Prostate gland (tissue), 2 donors: ENCODE results near the gene PRPF6. TPM values are rescaled to one million over a fixed set of nuclear protein-coding genes. Genes with fewer than 3 reads are reported as not detected.
"Not testable (repeated sequence)": the region's sequence is repeated elsewhere in the genome, so short reads cannot be mapped to it uniquely, and the experiment has no call there.

ENCODE experiments used
- DNase-seq: peaks from one replicate; pipeline ENCODE4 v3.0.0-alpha.2; 2019; ENCODE audit warnings: low spot score
- H3K27ac ChIP-seq, 2 donors: fragments of 200-600 bp; sonication (generic); 2 replicates each; pipeline ENCODE4 v1.5.1; 2017 to 2019
- H3K27me3 ChIP-seq: fragments of 200-600 bp; sonication (generic); replicated peaks from 2 replicates; pipeline ENCODE4 v1.5.1; 2019; ENCODE audit not compliant: insufficient read depth
- H3K36me3 ChIP-seq, 2 donors: fragments of 200-600 bp; sonication (generic); 1 replicate in 1 of 2; 2 replicates in 1 of 2; pipeline versions ENCODE4 v1.5.1 to v1.8.1; 2017 to 2019
- H3K4me1 ChIP-seq: fragments of 200-600 bp; sonication (generic); replicated peaks from 2 replicates; pipeline ENCODE4 v1.5.1; 2019
- H3K4me3 ChIP-seq, 2 donors: fragments of 200-600 bp; sonication (generic); 2 replicates each; pipeline ENCODE4 v1.5.1; 2017 to 2019
- H3K9me3 ChIP-seq: fragments of 200-600 bp; sonication (generic); 2 replicates; pipeline ENCODE4 v1.5.1; 2017
- POLR2A ChIP-seq: fragments of 450-650 bp; IDR thresholded peaks from one replicate; pipeline ENCODE4 v1.6.1; 2016; ENCODE audit warnings: antibody characterized with exemption, mild to moderate bottlenecking
- POLR2AphosphoS5 ChIP-seq: sonication (generic); formaldehyde crosslinking; IDR thresholded peaks from one replicate; pipeline ENCODE4 v1.6.1; 2017; ENCODE audit warnings: antibody characterized with exemption
- WGBS: methylation state at CpG from one replicate; pipeline ENCODE4 v1.1.5; 2018; 5-methylcytosine and 5-hydroxymethylcytosine counted together
- intact Hi-C: fragments of 100-400 bp; cut with DNase I; formaldehyde crosslinking; loops from one replicate; pipeline ENCODE4 v1.14.2; 2022
- total RNA-seq, 2 donors: library from RNA; depleted of rRNA; stranded (reverse); fragments of >200 nt; gene quantifications; one replicate each; pipeline ENCODE4 v1.1.0, GENCODE V29; 2016
- TF ChIP-seq, protein P1 (sequence below), 4 experiments: fragments of 200-600 bp in 2 of 4; fragments of 450-650 bp in 2 of 4; sonication (generic) in 2 of 4; IDR thresholded peaks; 1 replicate in 3 of 4; 2 replicates in 1 of 4; pipeline ENCODE4 v1.5.1; 2016 to 2019; ENCODE audit warnings: antibody characterized with exemption in 4 of 4, mild to moderate bottlenecking in 2 of 4, moderate library complexity in 2 of 4

PRPF6 gene
- total RNA-seq, 2 donors from 2014 or later: 60.9 to 99.6 TPM

DNA sequence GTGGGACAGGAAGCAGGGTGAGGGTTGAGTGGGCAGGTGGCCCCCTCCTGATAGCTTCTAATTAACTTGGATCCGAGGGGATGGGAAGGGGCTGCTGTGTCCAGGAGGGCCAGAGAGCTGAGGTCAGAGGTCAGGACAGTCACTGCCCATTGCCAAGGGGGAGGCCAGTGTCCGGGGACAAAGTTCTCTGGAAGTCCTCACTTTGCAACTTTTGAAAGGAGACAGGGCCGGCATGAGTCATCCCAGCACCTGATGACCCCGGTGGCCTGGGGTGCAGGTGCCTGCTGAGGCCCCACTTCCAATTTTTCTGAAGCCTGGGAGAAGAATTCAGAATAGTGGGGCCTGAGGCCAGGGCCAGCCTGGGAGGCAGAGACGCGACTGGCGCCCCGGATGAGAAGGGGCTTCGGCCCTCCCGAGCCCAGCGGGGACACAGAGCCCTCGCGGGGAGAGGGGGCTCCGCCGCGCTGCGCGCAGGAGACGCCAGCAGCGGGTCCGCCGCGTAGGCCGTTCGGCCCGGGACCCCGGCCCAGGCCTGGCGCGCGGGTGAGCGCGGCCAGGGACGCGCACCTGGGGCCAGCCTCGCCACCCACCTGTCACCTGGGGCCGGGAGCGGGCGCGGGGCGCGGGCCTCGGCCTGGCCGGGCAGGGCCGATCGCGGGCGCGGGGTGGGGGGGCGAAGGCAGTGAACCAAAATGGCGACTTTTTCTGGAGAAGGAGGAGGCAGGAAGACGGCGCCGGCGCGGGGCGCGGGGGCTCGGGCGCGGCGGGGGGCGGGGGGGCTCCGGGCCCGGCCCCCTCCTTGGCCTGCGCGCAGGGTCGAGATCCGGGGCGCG lies 11.8 kb upstream of the PRPF6 start:
- DNase-seq: no peak
- H3K9me3 ChIP-seq: no peaks in the 10 kb centered on the region
- WGBS: 0% methylated on average over 65 of the region's 70 CpGs
- peaks cover 18% of the 10 kb centered on the region for H3K4me1 ChIP-seq
- no peaks in the 10 kb centered on the region for H3K27me3 ChIP-seq
- H3K27ac ChIP-seq: peak overlapping the region; percentile 57 to 61
- peak overlapping the region; percentile 53 to 79 for H3K4me3 ChIP-seq
- TF ChIP-seq POLR2AphosphoS5: no peak
- TF ChIP-seq, protein P1, sequence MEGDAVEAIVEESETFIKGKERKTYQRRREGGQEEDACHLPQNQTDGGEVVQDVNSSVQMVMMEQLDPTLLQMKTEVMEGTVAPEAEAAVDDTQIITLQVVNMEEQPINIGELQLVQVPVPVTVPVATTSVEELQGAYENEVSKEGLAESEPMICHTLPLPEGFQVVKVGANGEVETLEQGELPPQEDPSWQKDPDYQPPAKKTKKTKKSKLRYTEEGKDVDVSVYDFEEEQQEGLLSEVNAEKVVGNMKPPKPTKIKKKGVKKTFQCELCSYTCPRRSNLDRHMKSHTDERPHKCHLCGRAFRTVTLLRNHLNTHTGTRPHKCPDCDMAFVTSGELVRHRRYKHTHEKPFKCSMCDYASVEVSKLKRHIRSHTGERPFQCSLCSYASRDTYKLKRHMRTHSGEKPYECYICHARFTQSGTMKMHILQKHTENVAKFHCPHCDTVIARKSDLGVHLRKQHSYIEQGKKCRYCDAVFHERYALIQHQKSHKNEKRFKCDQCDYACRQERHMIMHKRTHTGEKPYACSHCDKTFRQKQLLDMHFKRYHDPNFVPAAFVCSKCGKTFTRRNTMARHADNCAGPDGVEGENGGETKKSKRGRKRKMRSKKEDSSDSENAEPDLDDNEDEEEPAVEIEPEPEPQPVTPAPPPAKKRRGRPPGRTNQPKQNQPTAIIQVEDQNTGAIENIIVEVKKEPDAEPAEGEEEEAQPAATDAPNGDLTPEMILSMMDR (IDR thresholded peaks at IDR 0.05): no peak
- no peak for TF ChIP-seq POLR2A
- intact Hi-C loops: loop anchor here (10.0 kb wide), 2 partner anchors 224 to 344 kb away; partner anchors contain the start of gene GMEB2
- no peaks in the 10 kb centered on the region for H3K36me3 ChIP-seq

DNA sequence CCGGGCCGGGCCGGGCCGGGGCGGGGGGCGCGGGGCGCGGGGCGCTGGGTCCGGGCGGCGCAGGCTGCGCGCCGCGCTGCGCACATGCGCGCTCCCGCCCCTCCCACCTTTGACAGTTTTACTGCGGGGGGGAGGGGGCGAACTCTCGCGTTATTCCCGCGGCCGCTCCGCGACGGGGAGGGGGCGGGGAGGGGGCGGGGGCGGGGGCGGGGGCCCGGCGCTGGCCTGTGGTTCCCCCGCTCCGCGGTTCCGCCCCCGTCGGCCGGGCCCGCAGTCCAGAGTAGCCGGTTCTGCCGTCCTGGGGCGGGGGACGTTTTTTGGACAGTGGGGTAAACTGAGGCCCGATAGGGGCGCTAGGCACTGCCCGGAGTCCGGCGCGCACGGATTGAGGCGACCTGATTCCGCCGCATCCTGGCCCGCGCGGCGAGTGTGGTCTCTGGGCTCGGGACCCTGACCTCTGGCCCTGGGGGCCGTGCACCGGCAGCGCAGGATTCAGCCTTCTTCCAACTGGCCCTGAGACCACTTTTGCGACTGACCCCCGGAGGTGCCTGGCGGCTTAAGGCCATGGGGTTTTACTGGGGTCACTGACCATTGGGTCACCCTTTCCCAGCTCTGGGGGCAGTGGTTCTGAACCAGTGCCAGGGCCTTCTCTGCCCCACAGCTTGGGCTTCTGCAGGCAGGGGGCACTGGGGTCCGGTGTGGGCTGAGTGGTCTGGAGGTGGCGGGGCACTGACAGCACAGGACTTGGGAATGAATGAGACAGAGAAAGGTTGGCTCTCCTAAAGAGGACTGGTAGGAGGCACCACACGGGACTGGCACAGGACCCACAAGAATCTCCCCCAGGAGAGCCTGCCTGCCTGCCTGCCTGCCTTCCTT lies 10.9 kb upstream of the PRPF6 start, which contains the start of gene ZNF512B:
TSS of gene ZNF512B (minus strand) at position 93 of the 876 bp plus-strand sequence. CDS start 1,980 bp downstream, outside the sequence.
- TF ChIP-seq, protein P1 (IDR thresholded peaks at IDR 0.05): no peak
- TF ChIP-seq POLR2A: no peak
- peak; percentile 20 for TF ChIP-seq POLR2AphosphoS5
- intact Hi-C loops: loop anchor here (5.0 to 10.0 kb wide), 6 partner anchors 63 to 433 kb away; partner anchors contain the start of genes GMEB2 and PTK6
- peak; percentile 57 for DNase-seq
- Histone ChIP-seq H3K36me3 (no peaks in the 10 kb centered on the region), H3K4me1 (peaks cover 23% of the 10 kb centered on the region), H3K4me3 (peak within 1 kb of the TSS; percentile 53 to 79), H3K27me3 (no peaks in the 10 kb centered on the region), H3K27ac (peak within 1 kb of the TSS; percentile 57 to 63), H3K9me3 (no peaks in the 10 kb centered on the region)
- WGBS: 4% methylated on average over 50 of the region's 73 CpGs

DNA sequence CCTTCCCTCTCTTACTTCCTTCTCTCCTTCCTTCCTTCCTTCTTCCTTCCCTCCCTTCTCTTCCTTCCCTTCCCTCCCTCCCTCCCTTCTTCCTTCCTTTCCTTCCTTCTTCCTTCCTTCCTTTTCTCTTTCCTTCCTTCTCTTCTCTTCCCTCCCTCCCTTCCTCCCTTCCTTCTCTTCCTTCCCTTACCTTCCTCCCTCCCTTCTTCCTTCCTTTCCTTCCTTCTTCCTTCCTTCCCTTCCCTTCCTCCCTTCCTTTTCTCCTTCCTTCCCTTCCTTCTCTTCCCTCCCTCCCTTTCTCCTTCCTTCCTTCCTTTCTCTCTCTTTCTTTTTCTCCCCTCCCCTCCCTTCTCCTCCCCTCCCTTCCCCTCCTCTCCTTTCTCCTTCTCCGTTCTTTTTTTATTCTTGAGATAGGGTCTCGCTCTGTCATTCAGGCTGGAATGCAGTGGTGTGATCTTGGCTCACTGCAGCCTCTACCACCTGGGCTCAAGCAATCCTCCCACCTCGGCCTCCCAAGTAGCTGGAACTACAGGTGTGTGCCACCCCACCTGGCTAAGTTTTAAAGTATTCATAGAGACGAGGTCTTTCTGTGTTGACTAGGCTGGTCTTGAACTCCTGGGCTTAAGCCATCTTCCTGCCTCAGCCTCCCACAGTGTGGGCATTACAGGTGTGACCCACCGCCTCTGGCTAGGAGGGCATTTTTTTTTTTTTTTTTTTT lies 10.1 kb upstream of the PRPF6 start:
- H3K4me3 ChIP-seq: no peak overlapping the region
- no peaks in the 10 kb centered on the region for H3K9me3 ChIP-seq
- intact Hi-C loops: loop anchor here (5.0 to 10.0 kb wide), 4 partner anchors 64 to 434 kb away; partner anchors contain the start of gene PTK6
- H3K27ac ChIP-seq: peak overlapping the region in 1 of 2 donors; percentile 52
- H3K36me3 ChIP-seq: no peaks in the 10 kb centered on the region
- TF ChIP-seq POLR2A (no peak), POLR2AphosphoS5 (no peak)
- TF ChIP-seq, protein P1 (IDR thresholded peaks at IDR 0.05): no peak
- 93% methylated on average over 5 of the region's 5 CpGs for WGBS
- H3K4me1 ChIP-seq: peaks cover 23% of the 10 kb centered on the region
- H3K27me3 ChIP-seq: no peaks in the 10 kb centered on the region
- DNase-seq: no peak

DNA sequence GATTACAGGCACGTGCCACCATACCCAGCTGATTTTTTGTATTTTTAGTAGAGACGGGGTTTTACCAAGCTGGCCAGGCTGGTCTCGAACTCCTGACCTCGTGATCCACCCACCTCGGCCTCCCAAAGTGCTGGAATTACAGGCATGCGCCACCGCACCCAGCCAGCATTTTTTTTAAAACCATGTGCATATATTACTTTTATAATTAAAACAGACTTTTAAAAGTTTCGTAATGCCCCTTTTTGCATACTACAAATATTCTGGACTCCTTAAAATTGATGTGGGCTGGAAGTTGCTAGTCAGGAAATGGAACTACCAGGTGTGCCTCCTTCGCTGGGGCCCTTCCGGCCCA lies 9.0 kb upstream of the PRPF6 start:
- peaks cover 23% of the 10 kb centered on the region for H3K4me1 ChIP-seq
- H3K4me3 ChIP-seq, DNase-seq, H3K27me3 ChIP-seq, H3K27ac ChIP-seq, H3K9me3 ChIP-seq, H3K36me3 ChIP-seq: not testable (repeated sequence)
- WGBS: 88% methylated on average over 10 of the region's 10 CpGs
- intact Hi-C loops: loop anchor here (5.0 to 10.0 kb wide), 4 partner anchors 65 to 435 kb away; partner anchors contain the start of gene PTK6
